Karpas-422 (cell line): ENCODE results near the gene ROBO1. TPM values are rescaled to one million over a fixed set of nuclear protein-coding genes. Genes with fewer than 3 reads are reported as not detected.

ENCODE experiments used
- DNase-seq: peaks from one replicate; pipeline ENCODE4 v3.0.0-alpha.2; 2015
- H2AFZ ChIP-seq: fragments of 200-600 bp; sonication (generic); 2 replicates; pipeline ENCODE4 v1.6.1; 2014; ENCODE audit warnings: antibody characterized with exemption, low read length, mixed read lengths
- H3K27ac ChIP-seq: fragments of 200-600 bp; sonication (generic); 2 replicates; pipeline ENCODE4 v1.5.1; 2014; ENCODE audit warnings: mild to moderate bottlenecking, low read length, moderate library complexity
- H3K27me3 ChIP-seq: fragments of 200-600 bp; sonication (generic); 2 replicates; pipeline ENCODE4 v1.6.1; 2014; ENCODE audit warnings: low read length, mixed read lengths
- H3K36me3 ChIP-seq: fragments of 200-600 bp; sonication (generic); 2 replicates; pipeline ENCODE4 v1.6.1; 2014; ENCODE audit warnings: low read length, mixed read lengths; ENCODE audit not compliant: insufficient read depth
- H3K4me1 ChIP-seq: fragments of 200-600 bp; sonication (generic); 2 replicates; pipeline ENCODE4 v1.6.1; 2014; ENCODE audit warnings: mild to moderate bottlenecking, low read length, mixed read lengths
- H3K4me2 ChIP-seq: fragments of 200-600 bp; sonication (generic); 2 replicates; pipeline ENCODE4 v1.6.1; 2014; ENCODE audit warnings: low read length, low read depth, mild to moderate bottlenecking; ENCODE audit not compliant: poor library complexity, severe bottlenecking
- H3K4me3 ChIP-seq: fragments of 200-600 bp; sonication (generic); 2 replicates; pipeline ENCODE4 v1.5.1; 2014; ENCODE audit warnings: mild to moderate bottlenecking, antibody characterized with exemption, low read length, mixed read lengths
- H3K79me2 ChIP-seq: fragments of 200-600 bp; sonication (generic); 2 replicates; pipeline ENCODE4 v1.6.1; 2014; ENCODE audit warnings: mild to moderate bottlenecking, low read length, mixed read lengths
- H3K9ac ChIP-seq: fragments of 200-600 bp; sonication (generic); 2 replicates; pipeline ENCODE4 v1.6.0; 2014; ENCODE audit warnings: low read length
- H3K9me2 ChIP-seq: fragments of 200-600 bp; sonication (generic), shearing (Covaris generic); replicated peaks from 2 replicates; pipeline ENCODE4 v1.6.0; 2014; ENCODE audit warnings: mild to moderate bottlenecking, low read length, moderate library complexity; ENCODE audit not compliant: insufficient read depth
- H3K9me3 ChIP-seq: fragments of 300-700, 200-600 bp; sonication (generic); 2 replicates; pipeline ENCODE4 v1.6.1; 2014; ENCODE audit warnings: low read length, mixed read lengths
- H4K20me1 ChIP-seq: fragments of 200-600 bp; sonication (generic); 2 replicates; pipeline ENCODE4 v1.6.1; 2014; ENCODE audit warnings: mild to moderate bottlenecking, antibody characterized with exemption, low read length, low read depth; ENCODE audit not compliant: insufficient read depth
- total RNA-seq: library from RNA; depleted of rRNA; stranded (reverse); fragments of >200 nt; shearing (Covaris generic); gene quantifications from 2 replicates; pipeline ENCODE4 v1.2.3, GENCODE V29; 2014; ENCODE audit warnings: low replicate concordance

ROBO1 gene
- total RNA-seq, 1 experiment from 2014 or later = not detected

DNA sequence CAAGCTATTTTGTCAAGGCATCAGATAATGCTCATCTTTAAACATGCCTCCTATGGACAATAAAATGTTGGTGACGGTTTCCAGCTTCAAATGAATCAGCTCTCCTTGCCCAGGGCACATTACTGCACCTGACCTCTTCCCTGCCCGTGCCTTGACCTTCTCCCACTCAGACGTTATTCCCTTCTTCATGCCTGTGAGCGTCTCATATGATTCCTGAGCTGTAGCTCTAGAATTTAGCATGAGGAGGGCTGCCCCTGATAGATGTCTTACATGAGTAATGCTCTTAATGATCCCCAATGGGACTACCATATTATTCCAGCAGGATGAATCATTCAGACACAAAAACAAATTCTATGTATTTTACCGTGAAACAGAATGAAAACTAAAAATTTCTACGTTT, 762.7 kb downstream of the ROBO1 start:
- H3K27me3 ChIP-seq = no peaks in the 10 kb centered on the region
- H3K79me2 ChIP-seq = no peaks in the 10 kb centered on the region
- no peaks in the 10 kb centered on the region for H4K20me1 ChIP-seq
- H3K9me3 ChIP-seq = no peaks in the 10 kb centered on the region
- H3K27ac ChIP-seq = no peak overlapping the region
- H3K4me2 ChIP-seq = no peak overlapping the region
- no peak overlapping the region for H3K9ac ChIP-seq
- no peaks in the 10 kb centered on the region for H3K36me3 ChIP-seq
- no peak overlapping the region for H3K4me3 ChIP-seq
- no peaks in the 10 kb centered on the region for H3K4me1 ChIP-seq
- DNase-seq = no peak
- H2AFZ ChIP-seq = no peak overlapping the region
- H3K9me2 ChIP-seq = no peaks in the 10 kb centered on the region

DNA sequence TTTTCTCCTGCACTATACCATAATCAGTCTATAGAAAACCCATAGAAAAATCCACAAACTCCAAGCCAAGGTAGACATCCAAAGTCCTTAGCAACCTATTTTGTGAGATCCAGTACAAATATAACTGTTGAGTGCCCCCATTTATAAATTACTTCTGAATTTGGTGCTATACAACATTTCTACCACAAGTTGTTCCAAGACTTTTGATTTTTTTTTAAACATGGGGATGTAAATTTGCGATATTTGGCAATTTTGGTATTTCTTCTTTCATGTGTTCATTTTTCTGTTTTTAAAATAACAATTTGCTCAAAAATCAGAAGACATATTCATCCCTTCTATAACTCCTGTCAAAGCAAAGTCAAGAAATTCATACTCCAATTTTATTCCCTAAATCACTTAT, 763.8 kb downstream of the ROBO1 start:
- no peak overlapping the region for H3K27ac ChIP-seq
- no peaks in the 10 kb centered on the region for H3K79me2 ChIP-seq
- no peaks in the 10 kb centered on the region for H3K27me3 ChIP-seq
- no peaks in the 10 kb centered on the region for H3K9me3 ChIP-seq
- no peaks in the 10 kb centered on the region for H3K36me3 ChIP-seq
- H3K9ac ChIP-seq = no peak overlapping the region
- no peaks in the 10 kb centered on the region for H3K9me2 ChIP-seq
- H4K20me1 ChIP-seq = no peaks in the 10 kb centered on the region
- no peak overlapping the region for H3K4me3 ChIP-seq
- H2AFZ ChIP-seq = no peak overlapping the region
- H3K4me2 ChIP-seq = no peak overlapping the region
- no peaks in the 10 kb centered on the region for H3K4me1 ChIP-seq
- DNase-seq = no peak

DNA sequence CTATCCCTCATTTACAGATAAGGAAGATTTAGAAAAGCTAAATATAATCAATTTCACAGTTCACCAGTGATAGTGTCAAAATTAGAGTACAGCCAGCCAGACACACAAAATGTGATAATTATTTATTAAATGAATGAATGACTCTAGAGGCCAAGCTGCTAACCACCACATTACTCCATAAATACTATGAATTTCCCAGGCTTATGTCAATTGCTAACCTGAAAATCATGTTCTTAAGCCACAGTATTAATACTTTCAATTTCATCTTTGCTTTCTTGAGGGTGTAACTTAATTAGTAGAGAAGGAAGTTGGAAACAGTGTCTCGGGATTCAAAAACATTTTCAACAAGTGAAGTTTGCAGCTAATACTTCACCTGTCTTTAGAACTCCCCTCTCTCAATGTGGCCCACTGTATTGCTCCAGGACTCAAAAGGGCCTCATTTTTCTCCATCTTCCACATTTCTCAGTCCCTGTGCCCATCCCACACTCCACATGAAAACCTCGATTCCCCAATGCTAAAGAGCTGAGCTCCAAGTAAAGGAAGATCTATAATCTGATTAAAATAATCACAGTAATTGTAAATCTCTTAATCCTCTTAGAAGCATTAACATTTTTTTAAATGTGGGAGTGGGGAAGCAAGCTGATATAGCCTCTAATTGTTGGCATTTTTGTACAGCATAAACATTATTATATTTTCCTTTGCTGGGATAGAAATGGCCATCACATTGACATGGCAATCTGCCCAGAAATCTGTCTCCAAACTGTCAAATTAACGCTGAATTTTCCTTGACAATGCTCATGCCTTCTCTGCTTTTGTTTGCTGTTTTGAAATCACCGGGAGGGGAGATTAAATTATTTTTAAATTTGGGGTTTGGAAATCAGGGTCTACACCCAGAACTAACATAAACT, 765.1 kb downstream of the ROBO1 start:
- Histone ChIP-seq H2AFZ (no peak overlapping the region), H3K27ac (no peak overlapping the region), H3K36me3 (no peaks in the 10 kb centered on the region), H3K27me3 (no peaks in the 10 kb centered on the region), H3K9ac (no peak overlapping the region), H4K20me1 (no peaks in the 10 kb centered on the region), H3K9me3 (no peaks in the 10 kb centered on the region), H3K79me2 (no peaks in the 10 kb centered on the region), H3K4me2 (no peak overlapping the region), H3K9me2 (no peaks in the 10 kb centered on the region), H3K4me3 (no peak overlapping the region), H3K4me1 (no peaks in the 10 kb centered on the region)
- no peak for DNase-seq

DNA sequence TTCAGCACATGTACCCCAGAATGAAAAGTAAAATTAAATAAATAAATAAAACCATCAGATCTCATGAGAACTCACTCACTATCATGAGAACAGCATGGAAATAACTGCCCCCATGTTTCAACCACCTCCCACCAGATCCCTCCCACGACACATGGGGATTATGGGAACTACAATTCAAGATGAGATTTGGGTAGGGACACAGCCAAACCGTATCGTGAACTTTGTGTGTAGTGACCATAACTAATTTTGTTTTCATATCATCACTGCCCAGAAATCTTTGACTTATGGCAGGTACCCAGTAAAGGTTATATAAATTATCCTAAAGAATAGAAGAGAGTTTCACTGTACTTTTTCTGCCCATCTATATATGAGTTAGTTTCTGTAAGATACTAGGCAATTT, 766.5 kb downstream of the ROBO1 start:
- no peak overlapping the region for H3K9ac ChIP-seq
- H3K36me3 ChIP-seq = no peaks in the 10 kb centered on the region
- H3K9me3 ChIP-seq = no peaks in the 10 kb centered on the region
- H3K4me3 ChIP-seq = no peak overlapping the region
- no peak overlapping the region for H2AFZ ChIP-seq
- H3K79me2 ChIP-seq = no peaks in the 10 kb centered on the region
- H3K4me2 ChIP-seq = no peak overlapping the region
- H3K27me3 ChIP-seq = no peaks in the 10 kb centered on the region
- H4K20me1 ChIP-seq = no peaks in the 10 kb centered on the region
- no peaks in the 10 kb centered on the region for H3K9me2 ChIP-seq
- H3K27ac ChIP-seq = no peak overlapping the region
- no peak for DNase-seq
- H3K4me1 ChIP-seq = no peaks in the 10 kb centered on the region

DNA sequence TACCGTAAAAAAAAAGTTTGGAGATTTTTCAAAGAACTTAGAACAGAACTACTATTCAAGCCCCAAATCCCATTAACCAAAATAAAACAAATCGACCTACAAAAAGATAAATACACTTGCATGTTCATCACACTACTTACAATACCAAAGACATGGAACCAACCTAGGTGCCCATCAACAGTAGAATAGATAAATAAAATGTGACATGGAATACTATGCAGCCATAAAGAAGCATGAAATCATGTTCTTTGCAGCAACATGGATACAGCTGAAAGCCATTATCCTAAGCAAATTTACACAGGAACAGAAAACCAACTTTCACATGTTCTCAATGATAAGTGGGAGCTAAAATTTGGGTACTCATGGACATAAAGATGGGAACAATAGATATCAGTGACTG, 768.7 kb downstream of the ROBO1 start:
- Histone ChIP-seq H3K27ac (no peak overlapping the region), H3K4me1 (no peaks in the 10 kb centered on the region), H3K9me3 (no peaks in the 10 kb centered on the region), H3K9ac (no peak overlapping the region), H3K79me2 (no peaks in the 10 kb centered on the region), H3K4me3 (no peak overlapping the region), H3K27me3 (no peaks in the 10 kb centered on the region), H4K20me1 (no peaks in the 10 kb centered on the region), H3K9me2 (no peaks in the 10 kb centered on the region), H3K36me3 (no peaks in the 10 kb centered on the region), H2AFZ (no peak overlapping the region), H3K4me2 (no peak overlapping the region)
- no peak for DNase-seq

DNA sequence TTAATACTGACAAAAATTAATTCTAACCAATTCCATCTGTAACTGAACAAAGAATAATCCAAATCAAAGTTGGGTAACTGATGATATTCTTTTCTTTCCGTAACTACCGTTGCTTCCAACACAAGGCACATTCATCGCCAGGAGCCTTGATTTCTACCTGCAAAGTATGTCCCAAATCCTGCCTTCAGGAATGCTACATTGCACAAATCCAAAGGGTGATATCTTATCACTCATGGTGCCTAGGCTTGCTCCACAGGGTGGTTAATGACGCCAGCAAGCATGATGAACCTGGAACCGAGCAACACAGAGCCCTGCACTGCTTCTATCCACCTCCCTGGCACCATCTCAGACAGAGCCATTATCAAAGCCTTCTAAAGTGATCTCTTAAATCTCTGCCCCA, 772.7 kb downstream of the ROBO1 start:
- Histone ChIP-seq H2AFZ (no peak overlapping the region), H3K9ac (no peak overlapping the region), H3K4me2 (no peak overlapping the region)

DNA sequence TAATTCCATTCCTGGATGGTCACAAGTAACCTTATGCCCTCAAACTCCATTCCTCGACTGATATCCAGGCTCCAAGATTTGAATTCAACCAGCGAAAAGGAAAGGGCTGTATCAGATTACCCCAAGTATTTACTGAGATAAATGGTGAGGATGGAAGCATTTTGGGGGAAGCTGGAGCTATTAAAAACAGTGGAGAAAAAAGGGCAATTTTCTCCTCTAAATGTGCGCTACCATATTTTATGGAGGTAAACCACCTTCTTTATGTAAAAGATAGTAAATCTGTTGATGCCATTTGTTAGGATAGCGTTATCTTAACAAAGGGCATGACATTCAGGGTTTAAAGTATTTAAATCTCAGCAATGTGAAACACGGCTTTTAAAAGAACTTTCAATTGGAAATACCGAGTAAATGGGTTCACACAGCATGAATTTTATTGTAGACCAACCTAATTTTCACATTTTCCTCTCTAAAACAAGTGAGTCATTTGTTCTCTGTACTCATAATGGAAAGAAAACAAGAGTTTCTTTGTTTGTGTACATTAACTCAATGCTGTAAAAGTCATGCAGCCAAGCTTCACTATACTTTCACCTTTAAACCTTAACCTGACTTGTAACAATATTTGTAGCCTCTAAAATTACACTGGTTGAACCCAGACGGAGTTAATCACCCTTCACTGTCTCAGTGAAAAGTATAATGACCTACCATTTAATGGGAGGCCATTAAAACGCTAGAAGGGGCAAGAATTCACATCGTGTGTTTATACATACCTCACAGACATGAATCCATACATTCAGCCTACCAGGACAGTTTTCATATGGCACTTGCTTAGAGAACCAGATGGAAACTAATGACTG, 773.4 kb downstream of the ROBO1 start:
- Histone ChIP-seq H3K36me3 (no peaks in the 10 kb centered on the region), H2AFZ (no peak overlapping the region), H3K79me2 (no peaks in the 10 kb centered on the region), H3K9ac (no peak overlapping the region), H3K27me3 (0 out of 2 replicates have a peak, but pooled peaks cover 2% of the 10 kb centered on the region), H3K4me2 (no peak overlapping the region), H3K9me2 (no peaks in the 10 kb centered on the region), H3K4me3 (no peak overlapping the region), H3K4me1 (no peaks in the 10 kb centered on the region), H4K20me1 (no peaks in the 10 kb centered on the region), H3K9me3 (no peaks in the 10 kb centered on the region), H3K27ac (no peak overlapping the region)
- DNase-seq = no peak

More for the DNA sequence above, 772.7 kb downstream of the ROBO1 start:
- no peaks in the 10 kb centered on the region for H3K9me2 ChIP-seq
- no peaks in the 10 kb centered on the region for H3K4me1 ChIP-seq
- no peaks in the 10 kb centered on the region for H4K20me1 ChIP-seq
- no peak overlapping the region for H3K27ac ChIP-seq
- no peak overlapping the region for H3K4me3 ChIP-seq
- no peaks in the 10 kb centered on the region for H3K36me3 ChIP-seq
- H3K9me3 ChIP-seq = no peaks in the 10 kb centered on the region
- 0 out of 2 replicates have a peak, but pooled peaks cover 2% of the 10 kb centered on the region for H3K27me3 ChIP-seq
- H3K79me2 ChIP-seq = no peaks in the 10 kb centered on the region
- DNase-seq = no peak

DNA sequence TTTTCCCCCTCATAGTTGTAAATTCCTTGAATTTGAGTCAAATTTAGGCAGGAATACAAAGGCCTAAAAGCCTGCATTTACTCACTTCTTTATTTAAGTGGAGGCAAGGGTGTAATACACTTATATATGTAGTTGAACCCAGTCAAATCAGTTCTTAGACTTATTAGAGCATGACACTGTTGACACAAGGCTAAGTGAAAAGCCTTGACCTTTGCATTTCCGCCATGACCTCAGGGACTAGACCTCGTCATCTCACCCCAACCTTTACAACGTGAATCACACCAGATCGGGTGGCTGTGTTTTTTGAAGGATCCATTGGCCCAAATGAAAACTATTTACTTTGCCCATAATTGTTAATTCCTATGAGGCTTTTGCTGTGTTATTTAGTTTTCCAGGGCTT, 774.4 kb downstream of the ROBO1 start:
- no peak overlapping the region for H2AFZ ChIP-seq
- H3K4me2 ChIP-seq = no peak overlapping the region
- no peak overlapping the region for H3K4me3 ChIP-seq
- H3K9ac ChIP-seq = no peak overlapping the region
- H3K27ac ChIP-seq = no peak overlapping the region
- no peaks in the 10 kb centered on the region for H3K9me3 ChIP-seq
- no peaks in the 10 kb centered on the region for H3K79me2 ChIP-seq
- H3K36me3 ChIP-seq = no peaks in the 10 kb centered on the region
- H4K20me1 ChIP-seq = no peaks in the 10 kb centered on the region
- H3K27me3 ChIP-seq = 0 out of 2 replicates have a peak, but pooled peaks cover 2% of the 10 kb centered on the region
- H3K4me1 ChIP-seq = no peaks in the 10 kb centered on the region
- no peaks in the 10 kb centered on the region for H3K9me2 ChIP-seq
- no peak for DNase-seq
